Measurements from ENCODE around the gene BMP5. TPM values are rescaled to one million over a fixed set of nuclear protein-coding genes. Genes with fewer than 3 reads are reported as not detected.

Gene BMP5
- total and polyA plus RNA-seq, 9 of the 15 experiments (the other 6 are each of a cell fraction or from before 2014, with no cell fraction given) = not detected

DNA sequence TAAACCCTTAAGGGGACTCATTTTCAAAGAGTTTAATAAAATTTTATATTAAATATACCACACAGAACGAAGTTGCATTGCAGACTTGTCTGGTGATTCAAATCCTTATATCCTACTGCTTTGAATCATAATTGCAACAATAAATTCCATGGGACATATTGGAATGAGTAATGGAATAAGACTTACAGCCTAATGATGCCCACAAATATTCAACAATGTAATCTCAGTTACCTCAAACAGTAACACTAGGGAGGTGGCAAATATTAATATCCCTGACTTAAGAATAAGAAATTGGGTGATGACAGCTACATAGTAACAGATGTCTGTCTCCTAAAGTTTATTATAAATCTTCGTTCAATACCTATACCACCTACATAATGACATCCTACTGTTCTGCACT is 52.6 kb downstream of the BMP5 start:
- H3K9me3 ChIP-seq (replicated peaks; ENCODE audit: control insufficient read depth, insufficient read depth, low read depth, low read length) = no peaks in the 10 kb centered on the region
- H3K27me3 ChIP-seq (ENCODE audit: control insufficient read depth in 2 of 2, insufficient read depth in 2 of 2, low read length in 2 of 2) = no peaks in the 10 kb centered on the region
- H2AFZ ChIP-seq (ENCODE audit: low read depth, low read length) = no peak overlapping the region
- no TSS peak for BruUV-seq (replicated peaks)
- no peak for TF ChIP-seq RNF2 (IDR thresholded peaks at IDR 0.05)
- TF ChIP-seq MYC (IDR thresholded peaks at IDR 0.05; ENCODE audit: low read depth, low read length) = no peak
- no peak for TF ChIP-seq MYC (CRISPR knock-in tag; IDR thresholded peaks at IDR 0.05; ENCODE audit: borderline replicate concordance, low read depth)
- no peak for TF ChIP-seq TEAD2 (tag; IDR thresholded peaks at IDR 0.05)
- TF ChIP-seq SIX5 (IDR thresholded peaks at IDR 0.05; ENCODE audit: borderline replicate concordance in 1 of 2, insufficient read depth in 1 of 2, low read depth in 1 of 2, low read length in 2 of 2) = no peak
- no peak for TF ChIP-seq TAL1 (IDR thresholded peaks at IDR 0.05)
- TF ChIP-seq, protein P1, sequence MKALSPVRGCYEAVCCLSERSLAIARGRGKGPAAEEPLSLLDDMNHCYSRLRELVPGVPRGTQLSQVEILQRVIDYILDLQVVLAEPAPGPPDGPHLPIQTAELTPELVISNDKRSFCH (CRISPR knock-in tag; IDR thresholded peaks at IDR 0.05) = no peak
- TF ChIP-seq, protein P1 (tag; IDR thresholded peaks at IDR 0.05) = no peak
- TF ChIP-seq STAT5B (CRISPR knock-in tag; IDR thresholded peaks at IDR 0.05) = no peak
- TF ChIP-seq RBFOX2 (IDR thresholded peaks at IDR 0.05; ENCODE audit: low read depth, low read length) = no peak
- TF ChIP-seq TSC22D4 (tag; IDR thresholded peaks at IDR 0.05) = no peak
- TF ChIP-seq CCAR2 (IDR thresholded peaks at IDR 0.05; ENCODE audit: low read depth, low read length) = no peak
- TF ChIP-seq KDM2B (CRISPR knock-in tag; IDR thresholded peaks at IDR 0.05) = no peak
- TF ChIP-seq ZNF174 (CRISPR knock-in tag; IDR thresholded peaks at IDR 0.05) = no peak
- no peak for TF ChIP-seq KAT7 (CRISPR knock-in tag; IDR thresholded peaks at IDR 0.05; ENCODE audit: borderline replicate concordance)
- TF ChIP-seq ARHGAP35 (IDR thresholded peaks at IDR 0.05; ENCODE audit: partially characterized antibody) = no peak
- no peak for TF ChIP-seq TBL1XR1 (IDR thresholded peaks at IDR 0.05; ENCODE audit: low read length in 2 of 2)
- no peak for TF ChIP-seq RFX5 (IDR thresholded peaks at IDR 0.05; ENCODE audit: low read depth, low read length)
- TF ChIP-seq ZNF354B (CRISPR knock-in tag; IDR thresholded peaks at IDR 0.05) = no peak
- TF ChIP-seq, protein P2, sequence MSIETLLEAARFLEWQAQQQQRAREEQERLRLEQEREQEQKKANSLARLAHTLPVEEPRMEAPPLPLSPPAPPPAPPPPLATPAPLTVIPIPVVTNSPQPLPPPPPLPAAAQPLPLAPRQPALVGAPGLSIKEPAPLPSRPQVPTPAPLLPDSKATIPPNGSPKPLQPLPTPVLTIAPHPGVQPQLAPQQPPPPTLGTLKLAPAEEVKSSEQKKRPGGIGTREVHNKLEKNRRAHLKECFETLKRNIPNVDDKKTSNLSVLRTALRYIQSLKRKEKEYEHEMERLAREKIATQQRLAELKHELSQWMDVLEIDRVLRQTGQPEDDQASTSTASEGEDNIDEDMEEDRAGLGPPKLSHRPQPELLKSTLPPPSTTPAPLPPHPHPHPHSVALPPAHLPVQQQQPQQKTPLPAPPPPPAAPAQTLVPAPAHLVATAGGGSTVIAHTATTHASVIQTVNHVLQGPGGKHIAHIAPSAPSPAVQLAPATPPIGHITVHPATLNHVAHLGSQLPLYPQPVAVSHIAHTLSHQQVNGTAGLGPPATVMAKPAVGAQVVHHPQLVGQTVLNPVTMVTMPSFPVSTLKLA (conservative IDR thresholded peaks at IDR 0.05) = no peak
- TF ChIP-seq ZNF589 (CRISPR knock-in tag; IDR thresholded peaks at IDR 0.05; ENCODE audit: low read depth) = no peak
- H3K9ac ChIP-seq (ENCODE audit: insufficient read depth in 1 of 2, low read depth in 2 of 2, low read length in 2 of 2) = no peak overlapping the region
- ATAC-seq (no peak), DNase-seq (ENCODE audit: extremely low read depth in 1 of 4, low spot score in 3 of 4) (no peak), FAIRE-seq (no peak)
- H3K9me1 ChIP-seq (ENCODE audit: control insufficient read depth, insufficient read depth, low read length) = no peaks in the 10 kb centered on the region
- CTCF ChIA-PET (ENCODE audit: low intra/inter-chr PET ratio) = no interaction called here
- no peaks in the 10 kb centered on the region for H4K20me1 ChIP-seq (replicated peaks; ENCODE audit: control insufficient read depth, insufficient read depth, low read length)
- no peak overlapping the region for H3K27ac ChIP-seq (ENCODE audit: extremely low read depth, low read depth, low read length)
- 0% methylated on average over 2 of the region's 2 CpGs for WGBS (ENCODE audit: insufficient coverage, low coverage, missing lambda C conversion rate)
- no peaks in the 10 kb centered on the region for H3K79me2 ChIP-seq (ENCODE audit: control insufficient read depth, insufficient read depth, low read length)
- H3K36me3 ChIP-seq (ENCODE audit: control insufficient read depth, insufficient read depth, low read length) = no peaks in the 10 kb centered on the region
- intact Hi-C loops (cut with micrococcal nuclease) (no loop called here), in situ Hi-C loops (cut with MboI) (no loop called here)
- POLR2A ChIA-PET = no interaction called here
- no peak overlapping the region for H3K4me2 ChIP-seq (ENCODE audit: insufficient read depth, low read length)
- H3K4me1 ChIP-seq (replicated peaks in 1 of 2; ENCODE audit: control insufficient read depth in 2 of 2, insufficient read depth in 2 of 2, low read length in 2 of 2) = no peaks in the 10 kb centered on the region
- no peak overlapping the region for H3K4me3 ChIP-seq

All from K562 (cell line).